Stomach smooth muscle (tissue), 2 donors: Measurements from ENCODE around the gene WFIKKN1.

Experiments used
- H3K27ac ChIP-seq: one replicate; pipeline ENCODE4 v1.7.0; 2013; ENCODE audit warnings: mild to moderate bottlenecking, low read length, inconsistent platforms
- H3K27me3 ChIP-seq, 2 donors: one replicate each; pipeline ENCODE4 v1.7.0; 2013; ENCODE audit warnings: low read length in 2 of 2; ENCODE audit not compliant: insufficient read depth in 2 of 2, control insufficient read depth in 1 of 2
- H3K36me3 ChIP-seq, 2 donors: one replicate each; pipeline ENCODE4 v1.7.0; 2013; ENCODE audit warnings: low read length in 2 of 2; ENCODE audit not compliant: control insufficient read depth in 2 of 2, insufficient read depth in 2 of 2
- H3K4me1 ChIP-seq: one replicate; pipeline ENCODE4 v1.7.0; 2013; ENCODE audit warnings: low read length; ENCODE audit not compliant: control insufficient read depth, insufficient read depth
- H3K4me3 ChIP-seq, 2 donors: one replicate each; pipeline ENCODE4 v1.7.0; 2013; ENCODE audit warnings: low read length in 2 of 2
- H3K9ac ChIP-seq, 2 donors: one replicate each; pipeline ENCODE4 v1.7.0; 2013; ENCODE audit warnings: low read length in 2 of 2, mild to moderate bottlenecking in 1 of 2
- H3K9me3 ChIP-seq, 2 donors: one replicate each; pipeline ENCODE4 v1.7.0; 2013; ENCODE audit warnings: low read length in 2 of 2; ENCODE audit not compliant: control insufficient read depth in 2 of 2
- donor health status: healthy.
- donor health status: Pancreatic carcinoma.

Gene WFIKKN1

DNA sequence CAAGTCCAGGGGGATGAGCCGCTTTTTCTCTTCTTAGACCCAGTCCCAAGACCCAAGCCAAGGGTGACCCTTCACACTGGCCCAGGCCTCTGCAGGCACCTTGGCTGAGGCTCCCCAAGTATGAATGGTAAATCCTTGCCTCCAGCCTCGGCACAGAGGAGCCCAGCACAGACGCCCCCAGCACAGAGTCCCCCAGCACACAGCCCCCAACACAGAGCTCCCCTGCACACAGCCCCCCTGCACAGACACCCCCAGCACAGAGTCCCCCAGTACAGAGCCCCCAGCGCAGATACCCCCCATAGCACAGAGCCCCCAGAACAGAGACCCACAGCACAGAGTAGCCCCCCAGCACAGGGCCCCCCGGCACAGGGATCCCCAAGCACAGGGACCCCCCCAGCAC is 9.8 kb downstream of the WFIKKN1 start:
- H3K9ac ChIP-seq, result no peak overlapping the region
- no peak overlapping the region for H3K4me3 ChIP-seq
- H3K4me1 ChIP-seq, result peaks cover 32% of the 10 kb centered on the region
- peak overlapping the region; percentile 83 for H3K27ac ChIP-seq
- no peaks in the 10 kb centered on the region for H3K9me3 ChIP-seq
- no peaks in the 10 kb centered on the region for H3K27me3 ChIP-seq
- H3K36me3 ChIP-seq, result no peaks in the 10 kb centered on the region

DNA sequence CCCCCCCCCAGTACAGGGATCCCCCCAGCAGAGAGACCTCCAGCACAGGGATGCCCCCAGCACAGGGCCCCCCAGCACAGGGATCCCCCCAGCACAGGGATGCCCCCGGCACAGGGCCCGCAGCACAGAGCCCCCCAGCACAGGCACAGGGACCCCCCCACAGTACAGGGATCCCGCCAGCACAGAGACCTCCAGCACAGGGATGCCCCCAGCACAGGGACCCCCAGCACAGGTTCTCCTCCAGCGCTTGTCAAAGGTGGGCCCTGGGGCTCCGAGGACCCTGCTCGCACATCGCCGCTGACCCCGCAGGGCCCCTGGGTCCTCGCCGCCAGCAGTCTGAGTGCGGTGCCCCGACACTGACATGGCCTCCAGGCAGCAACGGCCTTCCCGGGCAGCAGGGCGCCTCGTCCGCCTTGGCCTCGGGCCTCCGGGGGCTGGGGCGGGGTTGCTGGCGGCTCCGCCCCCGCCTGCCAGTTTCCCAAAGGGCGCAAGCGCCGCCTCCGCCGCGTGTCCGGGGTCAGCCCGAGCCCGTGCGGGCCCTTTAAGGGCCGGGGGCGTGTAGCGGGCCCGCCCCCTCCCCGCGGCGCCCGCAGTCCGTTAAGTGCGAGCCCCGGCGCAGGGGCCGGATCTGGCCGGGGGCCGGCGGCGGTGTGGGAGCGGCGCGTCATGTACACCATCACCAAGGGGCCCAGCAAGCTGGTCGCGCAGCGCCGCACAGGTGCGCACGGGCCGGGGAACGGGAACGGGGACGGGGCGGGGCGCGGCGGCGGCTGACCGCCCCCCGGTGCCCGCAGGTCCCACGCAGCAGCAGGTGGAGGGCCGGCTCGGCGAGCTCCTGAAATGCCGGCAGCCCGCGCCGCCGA is 10.8 kb downstream of the WFIKKN1 start, which contains the start of gene MCRIP2:
MCRIP2 (plus strand) TSS at position 503 of the 863 bp plus-strand sequence; CDS start at position 667, 164 bp downstream.
- peak within 1 kb of the TSS; percentile 83 for H3K27ac ChIP-seq
- H3K9ac ChIP-seq, result peak within 1 kb of the TSS; percentile 76 to 83
- H3K27me3 ChIP-seq, result no peaks in the 10 kb centered on the region
- H3K4me3 ChIP-seq, result peak within 1 kb of the TSS; percentile 69 to 80
- H3K4me1 ChIP-seq, result peaks cover 38% of the 10 kb centered on the region
- H3K9me3 ChIP-seq, result no peaks in the 10 kb centered on the region
- H3K36me3 ChIP-seq, result no peaks in the 10 kb centered on the region

- H3K4me3 ChIP-seq, result peak overlapping the region; percentile 69 to 80
- H3K9ac ChIP-seq, result peak overlapping the region; percentile 58 to 83
- peaks cover 38% of the 10 kb centered on the region for H3K4me1 ChIP-seq
- no peaks in the 10 kb centered on the region for H3K9me3 ChIP-seq
- no peaks in the 10 kb centered on the region for H3K36me3 ChIP-seq
- no peaks in the 10 kb centered on the region for H3K27me3 ChIP-seq
- H3K27ac ChIP-seq, result peak overlapping the region; percentile 83
Observed at GRCh38 chr16:642189-643049, 11.6 kb downstream of the WFIKKN1 start.

GRCh38 chr16:643050-643368 is 12.2 kb downstream of the WFIKKN1 start:
- H3K4me1 ChIP-seq, result peaks cover 38% of the 10 kb centered on the region
- peak overlapping the region; percentile 55 for H3K27ac ChIP-seq
- peak overlapping the region; percentile 58 to 83 for H3K9ac ChIP-seq
- H3K4me3 ChIP-seq, result peak overlapping the region; percentile 69 to 80
- H3K27me3 ChIP-seq, result no peaks in the 10 kb centered on the region
- no peaks in the 10 kb centered on the region for H3K9me3 ChIP-seq
- H3K36me3 ChIP-seq, result no peaks in the 10 kb centered on the region

GRCh38 chr16:644556-644955 is 13.8 kb downstream of the WFIKKN1 start:
- no peak overlapping the region for H3K4me3 ChIP-seq
- peaks cover 49% of the 10 kb centered on the region for H3K4me1 ChIP-seq
- no peaks in the 10 kb centered on the region for H3K27me3 ChIP-seq
- no peaks in the 10 kb centered on the region for H3K9me3 ChIP-seq
- no peak overlapping the region for H3K27ac ChIP-seq
- no peaks in the 10 kb centered on the region for H3K36me3 ChIP-seq
- H3K9ac ChIP-seq, result no peak overlapping the region

DNA sequence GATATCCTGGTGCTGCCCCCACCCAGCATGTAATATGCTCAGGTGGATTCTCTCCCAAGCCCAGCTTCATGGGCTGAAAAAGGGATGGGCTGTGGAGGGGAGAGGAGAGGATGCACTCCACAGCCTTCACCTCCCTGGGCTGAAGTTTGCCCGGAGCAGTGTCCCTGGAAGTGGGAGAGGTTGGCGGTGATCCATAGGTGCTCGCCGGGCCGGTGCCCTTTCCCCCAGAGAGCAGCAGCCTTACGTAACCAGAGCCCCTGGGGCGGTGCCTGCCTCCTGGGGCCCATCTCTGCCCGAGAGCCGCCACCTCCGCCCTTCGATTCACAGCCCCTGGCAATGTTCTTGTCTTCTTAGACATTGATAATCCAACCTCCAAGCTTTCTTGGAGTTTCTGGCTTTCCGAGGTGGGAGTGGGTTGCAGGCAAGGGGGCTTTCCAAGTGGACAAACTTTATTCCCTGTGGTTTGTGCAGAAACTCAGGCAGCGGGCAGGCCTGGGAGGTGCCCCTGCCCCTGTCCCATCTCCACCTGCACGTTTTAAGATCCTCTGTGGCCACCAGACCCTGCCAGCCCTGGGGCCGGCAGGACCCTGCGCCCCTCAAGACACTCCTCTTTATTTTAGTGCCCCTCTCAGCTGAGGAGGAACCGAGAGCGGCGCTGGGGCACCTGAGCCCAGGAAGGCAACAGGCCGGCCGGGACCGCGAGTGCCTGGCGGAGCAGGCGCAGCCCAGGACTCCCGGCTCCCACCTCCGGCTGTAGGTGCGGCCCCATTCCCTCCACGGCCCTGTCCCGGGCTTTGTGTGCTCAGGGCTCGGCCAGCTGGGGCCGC is 15.3 kb downstream of the WFIKKN1 start:
- H3K4me3 ChIP-seq, result no peak overlapping the region
- H3K36me3 ChIP-seq, result no peaks in the 10 kb centered on the region
- H3K9ac ChIP-seq, result no peak overlapping the region

DNA sequence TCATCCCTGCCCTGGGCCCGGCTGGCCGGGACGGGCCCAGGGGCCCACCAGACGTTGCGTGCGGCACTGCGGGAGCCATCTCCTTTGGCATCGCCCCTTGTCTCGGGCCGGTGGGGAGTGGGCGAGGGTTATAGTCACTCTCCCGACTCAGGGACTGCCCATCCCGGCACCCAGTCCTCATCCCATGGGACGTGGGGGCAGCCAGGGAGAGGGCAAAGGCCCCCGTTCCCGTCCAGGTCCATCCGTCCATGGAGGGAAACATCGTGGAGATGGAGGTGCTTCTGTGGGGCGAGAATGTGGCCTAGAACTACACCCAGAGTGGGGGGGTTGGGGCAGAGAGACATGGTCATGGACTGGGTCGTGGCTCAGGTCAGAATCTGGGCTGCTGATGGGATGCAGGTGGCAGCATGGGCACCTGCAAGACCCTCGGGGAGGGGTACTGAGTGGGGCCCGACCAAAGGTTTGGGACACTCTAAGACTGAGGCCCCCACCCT is 15.9 kb downstream of the WFIKKN1 start:
- H3K4me1 ChIP-seq, result peaks cover 48% of the 10 kb centered on the region
- no peaks in the 10 kb centered on the region for H3K36me3 ChIP-seq
- no peak overlapping the region for H3K27ac ChIP-seq
- no peaks in the 10 kb centered on the region for H3K9me3 ChIP-seq
- H3K27me3 ChIP-seq, result no peaks in the 10 kb centered on the region
- no peak overlapping the region for H3K4me3 ChIP-seq
- no peak overlapping the region for H3K9ac ChIP-seq

More for the DNA sequence above, 15.3 kb downstream of the WFIKKN1 start:
- peaks cover 54% of the 10 kb centered on the region for H3K4me1 ChIP-seq
- no peaks in the 10 kb centered on the region for H3K9me3 ChIP-seq
- H3K27ac ChIP-seq, result no peak overlapping the region
- no peaks in the 10 kb centered on the region for H3K27me3 ChIP-seq

GRCh38 chr16:647173-647902 is 16.6 kb downstream of the WFIKKN1 start:
- Histone ChIP-seq H3K36me3 (no peaks in the 10 kb centered on the region), H3K9ac (no peak overlapping the region), H3K9me3 (no peaks in the 10 kb centered on the region), H3K4me3 (no peak overlapping the region), H3K27me3 (no peaks in the 10 kb centered on the region), H3K27ac (peak overlapping the region; percentile 80), H3K4me1 (peaks cover 47% of the 10 kb centered on the region)

- peak overlapping the region; percentile 80 for H3K27ac ChIP-seq
- H3K9me3 ChIP-seq, result no peaks in the 10 kb centered on the region
- peaks cover 38% of the 10 kb centered on the region for H3K4me1 ChIP-seq
- H3K27me3 ChIP-seq, result no peaks in the 10 kb centered on the region
- H3K9ac ChIP-seq, result peak overlapping the region; percentile 84 to 93
- H3K4me3 ChIP-seq, result peak overlapping the region; percentile 76 to 78
- no peaks in the 10 kb centered on the region for H3K36me3 ChIP-seq
Observed at GRCh38 chr16:648071-648780, 17.4 kb downstream of the WFIKKN1 start.
